ENCODE measurements around the gene CDK6. TPM values are rescaled to one million over a fixed set of nuclear protein-coding genes. Genes with fewer than 3 reads are reported as not detected.

CDK6 gene
- total and polyA plus RNA-seq, 2 experiments from 2014 or later, result 7.4 to 23.7 TPM

DNA sequence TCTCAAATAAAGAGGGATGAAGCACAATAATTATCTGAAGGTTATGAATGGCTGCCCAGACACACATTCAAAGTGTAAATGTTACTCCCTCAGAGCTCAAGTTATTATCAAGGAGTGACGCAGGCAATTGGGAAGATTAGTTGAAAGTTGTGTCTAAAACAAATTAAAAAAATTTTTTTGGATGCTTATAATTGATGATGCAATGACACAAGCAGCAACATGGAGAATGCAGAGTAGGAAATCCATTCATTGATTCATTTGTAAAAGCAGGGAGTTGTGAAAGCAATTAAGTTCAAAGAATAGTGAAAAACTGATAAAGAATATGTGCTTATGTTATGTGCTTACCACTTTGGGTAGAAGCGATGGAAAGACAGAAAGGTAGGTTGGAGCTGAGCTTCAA, 120.4 kb downstream of the CDK6 start (continued):
- TF ChIP-seq, protein P1, sequence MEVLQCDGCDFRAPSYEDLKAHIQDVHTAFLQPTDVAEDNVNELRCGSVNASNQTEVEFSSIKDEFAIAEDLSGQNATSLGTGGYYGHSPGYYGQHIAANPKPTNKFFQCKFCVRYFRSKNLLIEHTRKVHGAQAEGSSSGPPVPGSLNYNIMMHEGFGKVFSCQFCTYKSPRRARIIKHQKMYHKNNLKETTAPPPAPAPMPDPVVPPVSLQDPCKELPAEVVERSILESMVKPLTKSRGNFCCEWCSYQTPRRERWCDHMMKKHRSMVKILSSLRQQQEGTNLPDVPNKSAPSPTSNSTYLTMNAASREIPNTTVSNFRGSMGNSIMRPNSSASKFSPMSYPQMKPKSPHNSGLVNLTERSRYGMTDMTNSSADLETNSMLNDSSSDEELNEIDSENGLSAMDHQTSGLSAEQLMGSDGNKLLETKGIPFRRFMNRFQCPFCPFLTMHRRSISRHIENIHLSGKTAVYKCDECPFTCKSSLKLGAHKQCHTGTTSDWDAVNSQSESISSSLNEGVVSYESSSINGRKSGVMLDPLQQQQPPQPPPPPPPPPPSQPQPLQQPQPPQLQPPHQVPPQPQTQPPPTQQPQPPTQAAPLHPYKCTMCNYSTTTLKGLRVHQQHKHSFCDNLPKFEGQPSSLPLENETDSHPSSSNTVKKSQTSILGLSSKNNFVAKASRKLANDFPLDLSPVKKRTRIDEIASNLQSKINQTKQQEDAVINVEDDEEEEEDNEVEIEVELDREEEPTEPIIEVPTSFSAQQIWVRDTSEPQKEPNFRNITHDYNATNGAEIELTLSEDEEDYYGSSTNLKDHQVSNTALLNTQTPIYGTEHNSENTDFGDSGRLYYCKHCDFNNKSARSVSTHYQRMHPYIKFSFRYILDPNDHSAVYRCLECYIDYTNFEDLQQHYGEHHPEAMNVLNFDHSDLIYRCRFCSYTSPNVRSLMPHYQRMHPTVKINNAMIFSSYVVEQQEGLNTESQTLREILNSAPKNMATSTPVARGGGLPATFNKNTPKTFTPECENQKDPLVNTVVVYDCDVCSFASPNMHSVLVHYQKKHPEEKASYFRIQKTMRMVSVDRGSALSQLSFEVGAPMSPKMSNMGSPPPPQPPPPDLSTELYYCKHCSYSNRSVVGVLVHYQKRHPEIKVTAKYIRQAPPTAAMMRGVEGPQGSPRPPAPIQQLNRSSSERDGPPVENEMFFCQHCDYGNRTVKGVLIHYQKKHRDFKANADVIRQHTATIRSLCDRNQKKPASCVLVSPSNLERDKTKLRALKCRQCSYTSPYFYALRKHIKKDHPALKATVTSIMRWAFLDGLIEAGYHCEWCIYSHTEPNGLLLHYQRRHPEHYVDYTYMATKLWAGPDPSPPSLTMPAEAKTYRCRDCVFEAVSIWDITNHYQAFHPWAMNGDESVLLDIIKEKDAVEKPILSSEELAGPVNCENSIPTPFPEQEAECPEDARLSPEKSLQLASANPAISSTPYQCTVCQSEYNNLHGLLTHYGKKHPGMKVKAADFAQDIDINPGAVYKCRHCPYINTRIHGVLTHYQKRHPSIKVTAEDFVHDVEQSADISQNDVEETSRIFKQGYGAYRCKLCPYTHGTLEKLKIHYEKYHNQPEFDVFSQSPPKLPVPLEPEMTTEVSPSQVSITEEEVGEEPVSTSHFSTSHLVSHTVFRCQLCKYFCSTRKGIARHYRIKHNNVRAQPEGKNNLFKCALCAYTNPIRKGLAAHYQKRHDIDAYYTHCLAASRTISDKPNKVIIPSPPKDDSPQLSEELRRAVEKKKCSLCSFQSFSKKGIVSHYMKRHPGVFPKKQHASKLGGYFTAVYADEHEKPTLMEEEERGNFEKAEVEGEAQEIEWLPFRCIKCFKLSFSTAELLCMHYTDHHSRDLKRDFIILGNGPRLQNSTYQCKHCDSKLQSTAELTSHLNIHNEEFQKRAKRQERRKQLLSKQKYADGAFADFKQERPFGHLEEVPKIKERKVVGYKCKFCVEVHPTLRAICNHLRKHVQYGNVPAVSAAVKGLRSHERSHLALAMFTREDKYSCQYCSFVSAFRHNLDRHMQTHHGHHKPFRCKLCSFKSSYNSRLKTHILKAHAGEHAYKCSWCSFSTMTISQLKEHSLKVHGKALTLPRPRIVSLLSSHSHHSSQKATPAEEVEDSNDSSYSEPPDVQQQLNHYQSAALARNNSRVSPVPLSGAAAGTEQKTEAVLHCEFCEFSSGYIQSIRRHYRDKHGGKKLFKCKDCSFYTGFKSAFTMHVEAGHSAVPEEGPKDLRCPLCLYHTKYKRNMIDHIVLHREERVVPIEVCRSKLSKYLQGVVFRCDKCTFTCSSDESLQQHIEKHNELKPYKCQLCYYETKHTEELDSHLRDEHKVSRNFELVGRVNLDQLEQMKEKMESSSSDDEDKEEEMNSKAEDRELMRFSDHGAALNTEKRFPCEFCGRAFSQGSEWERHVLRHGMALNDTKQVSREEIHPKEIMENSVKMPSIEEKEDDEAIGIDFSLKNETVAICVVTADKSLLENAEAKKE (CRISPR knock-in tag; IDR thresholded peaks at IDR 0.05), result no peak
- TF ChIP-seq CREB1 (CRISPR knock-in tag; IDR thresholded peaks at IDR 0.05; ENCODE audit: low read depth) (no peak), ZNF331 (CRISPR knock-in tag; IDR thresholded peaks at IDR 0.05; ENCODE audit: low read depth) (no peak), NANOG (IDR thresholded peaks at IDR 0.05; ENCODE audit: borderline replicate concordance) (no peak), POLR2AphosphoS5 (IDR thresholded peaks at IDR 0.05; ENCODE audit: low read depth) (no peak), EZH2 (IDR thresholded peaks at IDR 0.05; ENCODE audit: low read depth, unreplicated experiment) (no peak), ZNF114 (CRISPR knock-in tag; IDR thresholded peaks at IDR 0.05) (no peak), EZH2phosphoT487 (IDR thresholded peaks at IDR 0.05; ENCODE audit: unreplicated experiment) (no peak)
- TF ChIP-seq, protein P2, sequence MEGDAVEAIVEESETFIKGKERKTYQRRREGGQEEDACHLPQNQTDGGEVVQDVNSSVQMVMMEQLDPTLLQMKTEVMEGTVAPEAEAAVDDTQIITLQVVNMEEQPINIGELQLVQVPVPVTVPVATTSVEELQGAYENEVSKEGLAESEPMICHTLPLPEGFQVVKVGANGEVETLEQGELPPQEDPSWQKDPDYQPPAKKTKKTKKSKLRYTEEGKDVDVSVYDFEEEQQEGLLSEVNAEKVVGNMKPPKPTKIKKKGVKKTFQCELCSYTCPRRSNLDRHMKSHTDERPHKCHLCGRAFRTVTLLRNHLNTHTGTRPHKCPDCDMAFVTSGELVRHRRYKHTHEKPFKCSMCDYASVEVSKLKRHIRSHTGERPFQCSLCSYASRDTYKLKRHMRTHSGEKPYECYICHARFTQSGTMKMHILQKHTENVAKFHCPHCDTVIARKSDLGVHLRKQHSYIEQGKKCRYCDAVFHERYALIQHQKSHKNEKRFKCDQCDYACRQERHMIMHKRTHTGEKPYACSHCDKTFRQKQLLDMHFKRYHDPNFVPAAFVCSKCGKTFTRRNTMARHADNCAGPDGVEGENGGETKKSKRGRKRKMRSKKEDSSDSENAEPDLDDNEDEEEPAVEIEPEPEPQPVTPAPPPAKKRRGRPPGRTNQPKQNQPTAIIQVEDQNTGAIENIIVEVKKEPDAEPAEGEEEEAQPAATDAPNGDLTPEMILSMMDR (conservative IDR thresholded peaks at IDR 0.05; ENCODE audit: low read depth in 2 of 2), result no peak
